HL-60/S4 treated with phorbol 12-myristate 13-acetate at 8.2 ng/mL for 4 days and 3 days (cell line): ENCODE results near the gene SNAP29.
"Not testable (repeated sequence)": the region's sequence is repeated elsewhere in the genome, so short reads cannot be mapped to it uniquely, and the experiment has no call there.

Source experiments
- in situ Hi-C: fragments of 300-500 bp; cut with MboI; formaldehyde crosslinking; loops from 2 replicates; pipeline ENCODE4 v1.15.0; 2022; ENCODE audit warnings: low sequenced_read_pairs

SNAP29 gene

DNA sequence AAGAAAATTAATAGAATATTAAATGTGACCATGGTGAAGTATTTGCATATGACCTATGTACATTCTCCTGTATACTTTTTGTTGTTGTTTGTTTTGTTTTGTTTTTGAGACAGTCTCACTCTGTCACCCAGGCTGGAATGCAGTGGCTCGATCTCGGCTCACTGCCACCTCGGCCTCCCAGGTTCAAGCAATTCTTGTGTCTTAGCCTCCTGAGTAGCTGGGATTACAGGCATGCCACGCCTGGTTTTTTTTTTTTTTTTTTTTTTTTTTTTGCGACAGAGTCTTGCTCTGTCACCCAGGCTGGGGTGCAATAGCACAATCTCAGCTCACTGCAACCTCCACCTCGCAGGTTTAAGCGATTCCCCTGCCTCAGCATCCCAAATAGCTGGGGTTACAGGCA is 38.9 kb downstream of the SNAP29 start:
- in situ Hi-C loops = not testable (repeated sequence)

DNA sequence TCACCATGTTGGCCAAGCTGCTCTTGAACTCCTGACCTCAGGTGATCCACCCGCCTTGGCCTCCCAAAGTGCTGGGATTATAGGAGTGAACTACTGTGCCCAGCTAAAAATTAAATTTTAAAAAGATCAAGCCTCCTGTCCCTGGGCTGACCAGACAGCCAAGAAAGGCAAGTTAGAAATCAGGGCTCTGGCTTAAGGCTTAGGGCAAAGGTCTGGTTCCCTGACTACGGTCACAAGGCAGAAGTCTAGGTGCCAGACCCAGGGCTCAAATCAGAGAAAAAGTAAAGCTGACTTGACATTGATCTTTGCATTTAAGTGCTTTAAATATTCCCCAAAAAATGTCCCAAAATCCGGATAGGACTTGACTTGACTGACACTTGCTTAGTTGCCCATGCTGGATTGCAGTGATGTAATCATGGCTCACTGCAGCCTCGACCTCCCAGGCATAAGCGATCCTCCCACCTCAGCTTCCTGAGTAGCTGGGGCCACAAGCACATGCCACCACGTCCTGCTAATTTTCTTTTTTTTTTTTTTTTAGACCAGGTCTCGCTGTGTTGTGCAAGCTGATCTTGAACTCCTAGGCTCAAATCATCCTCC is 41.1 kb downstream of the SNAP29 start:
- in situ Hi-C loops = no loop called here

DNA sequence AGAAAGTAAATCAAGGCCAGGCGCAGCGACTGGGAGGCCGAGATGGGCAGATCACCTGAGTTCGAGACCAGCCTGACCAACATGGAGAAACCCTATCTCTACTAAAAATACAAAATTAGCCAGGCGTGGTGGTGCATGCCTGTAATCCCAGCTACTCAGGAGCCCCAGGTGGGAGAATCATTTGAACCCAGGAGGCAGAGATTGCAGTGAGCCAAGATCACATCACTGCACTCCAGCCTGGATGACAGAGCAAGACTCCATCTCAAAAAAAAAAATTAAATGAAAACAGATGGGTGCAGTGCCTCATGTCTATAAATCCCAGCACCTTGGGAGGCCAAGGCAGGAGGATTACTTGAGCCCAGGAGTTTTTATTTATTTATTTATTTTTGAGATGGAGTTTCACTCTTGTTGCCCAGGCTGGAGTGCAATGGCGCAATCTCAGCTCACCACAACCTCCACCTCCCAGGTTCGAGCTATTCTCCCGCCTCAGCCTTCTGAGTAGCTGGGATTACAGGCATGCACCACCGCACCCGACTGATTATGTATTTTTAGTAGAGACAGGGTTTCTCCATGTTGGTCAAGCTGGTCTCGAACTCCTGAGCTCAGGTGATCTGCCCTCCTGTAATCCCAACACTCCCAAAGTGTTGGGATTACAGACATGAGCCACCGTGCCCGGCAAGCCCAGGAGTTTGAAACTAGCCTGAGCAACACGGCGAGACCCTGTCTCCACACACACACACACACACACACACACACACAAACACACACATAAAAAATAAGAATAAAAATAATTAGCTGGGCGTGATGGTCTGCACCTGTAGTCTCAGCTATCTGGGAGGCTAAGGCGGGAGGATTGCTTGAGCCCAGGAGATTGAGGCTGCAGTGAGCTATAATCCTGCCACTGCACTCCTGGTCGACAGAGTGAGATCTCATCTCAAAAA is 42.6 kb downstream of the SNAP29 start:
- in situ Hi-C loops = not testable (repeated sequence)

GRCh38 chr22:20903093-20903492 is 44.3 kb downstream of the SNAP29 start:
- in situ Hi-C loops = no loop called here

- in situ Hi-C loops = no loop called here
Measured at GRCh38 chr22:20904008-20904979, 45.5 kb downstream of the SNAP29 start.

DNA sequence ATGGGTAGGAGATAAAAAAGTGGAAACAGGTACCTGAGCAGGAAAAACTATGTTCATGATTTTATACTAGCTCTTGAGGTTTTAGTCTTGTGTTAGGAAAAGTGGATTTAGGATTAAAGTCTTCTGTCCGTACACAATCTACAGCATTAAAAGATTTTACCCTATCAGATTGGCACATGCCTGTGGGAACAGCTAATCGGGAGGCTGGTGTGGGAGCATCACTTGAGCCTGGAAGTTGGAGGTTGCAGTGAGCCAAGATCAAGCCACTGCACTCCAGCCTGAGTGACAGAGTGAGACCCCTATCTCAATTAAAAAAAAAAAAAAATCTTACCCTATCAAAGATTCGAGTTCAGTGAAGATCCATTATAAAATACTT is 46.2 kb downstream of the SNAP29 start:
- in situ Hi-C loops = no loop called here

- in situ Hi-C loops = no loop called here
Measured at GRCh38 chr22:20905415-20906386, 46.9 kb downstream of the SNAP29 start.

- in situ Hi-C loops = no loop called here
Measured at GRCh38 chr22:20906387-20906767, 47.6 kb downstream of the SNAP29 start.

GRCh38 chr22:20908717-20909116 is 49.9 kb downstream of the SNAP29 start:
- in situ Hi-C loops = not testable (repeated sequence)

DNA sequence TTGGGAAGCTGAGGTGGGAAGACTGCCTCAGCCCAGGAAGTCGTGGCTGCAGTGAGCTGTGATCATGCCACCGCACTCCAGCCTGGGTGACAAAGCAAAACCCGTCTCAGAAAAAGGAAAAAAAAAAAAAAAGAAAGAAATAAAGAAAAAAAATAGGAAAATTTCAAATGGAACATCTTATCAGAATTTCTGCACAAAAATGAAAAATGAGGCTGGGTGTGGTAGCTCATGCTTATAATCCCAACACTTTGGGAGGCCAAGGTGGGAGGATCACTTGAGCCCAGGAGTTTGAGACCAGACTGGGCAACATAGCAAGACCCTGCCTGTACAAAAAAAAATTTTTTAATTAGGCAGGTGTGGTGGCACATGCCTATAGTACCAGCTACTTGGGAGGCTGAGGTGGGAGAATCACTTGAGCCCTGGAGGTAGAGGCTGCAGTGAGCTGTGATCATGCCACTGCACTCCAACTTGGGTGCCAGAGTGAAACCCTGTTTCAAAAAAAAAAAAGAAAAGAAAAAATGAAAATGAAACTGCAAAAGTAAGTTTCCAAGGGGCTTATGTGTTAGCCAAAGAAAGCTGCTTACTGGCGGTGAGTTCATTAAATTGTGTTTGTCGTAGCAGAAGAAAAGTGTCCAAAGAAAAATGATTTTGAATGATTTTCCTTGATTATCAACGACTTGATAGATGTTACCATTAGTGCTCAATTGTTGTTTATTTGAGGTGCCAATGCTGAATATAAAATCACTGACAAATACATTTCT is 50.9 kb downstream of the SNAP29 start:
- in situ Hi-C loops = no loop called here

- in situ Hi-C loops = no loop called here
Measured at GRCh38 chr22:20912494-20912893, 53.7 kb downstream of the SNAP29 start.

GRCh38 chr22:20916916-20917810 is 58.4 kb downstream of the SNAP29 start, which contains the start of gene CRKL:
CRKL (plus strand) TSS chr22:20917407; CDS start chr22:20917935, 528 bp downstream.
- in situ Hi-C loops = no loop called here

GRCh38 chr22:20918663-20919218 is 59.9 kb downstream of the SNAP29 start:
- in situ Hi-C loops = no loop called here

- in situ Hi-C loops = no loop called here
Measured at GRCh38 chr22:20919718-20920117, 60.9 kb downstream of the SNAP29 start.

GRCh38 chr22:20920881-20921203 is 62.0 kb downstream of the SNAP29 start:
- in situ Hi-C loops = no loop called here

GRCh38 chr22:20922141-20922751 is 63.4 kb downstream of the SNAP29 start:
- in situ Hi-C loops = no loop called here

GRCh38 chr22:20926243-20926642 is 67.4 kb downstream of the SNAP29 start:
- in situ Hi-C loops = no loop called here
